ENCODE measurements around the gene ARMH4. TPM values are rescaled to one million over a fixed set of nuclear protein-coding genes. Genes with fewer than 3 reads are reported as not detected.

Gene ARMH4
- total and polyA plus RNA-seq, 10 of the 15 experiments (the other 5 are each of a cell fraction or from before 2014, with no cell fraction given): 0.50 to 0.97 (median 0.60) TPM; not detected in 7

- CTCF ChIA-PET: interaction anchor here (2.7 to 5.4 kb wide), 3 partner anchors 11 to 288 kb away, joined by 9 to 19 read pairs (median 12); partner anchors contain the start of gene TOMM20L
- FAIRE-seq: no peak
- ATAC-seq: no peak
- intact Hi-C loops (cut with micrococcal nuclease; ENCODE audit: unreplicated experiment) (loop anchor here (5.0 kb wide), 1 partner anchor 290 kb away; the partner anchor contains the start of gene TOMM20L), in situ Hi-C loops (cut with MboI) (no loop called here)
- Histone ChIP-seq H3K4me2 (ENCODE audit: control insufficient read depth, insufficient read depth) (no peak overlapping the region), H3K4me1 (ENCODE audit: control insufficient read depth, insufficient read depth, low read length) (no peaks in the 10 kb centered on the region), H4K20me1 (ENCODE audit: control insufficient read depth, insufficient read depth) (no peaks in the 10 kb centered on the region), H3K79me2 (ENCODE audit: control insufficient read depth, insufficient read depth, low read length) (no peaks in the 10 kb centered on the region), H3K36me3 (ENCODE audit: control insufficient read depth in 2 of 2, insufficient read depth in 2 of 2, low read length in 1 of 2) (no peaks in the 10 kb centered on the region), H3K4me3 (no peak overlapping the region), H3K27ac (ENCODE audit: control insufficient read depth, insufficient read depth) (no peak overlapping the region), H3K9me3 (replicated peaks; ENCODE audit: control insufficient read depth, insufficient read depth, low read length) (no peaks in the 10 kb centered on the region), H3K27me3 (replicated peaks in 1 of 2; ENCODE audit: control insufficient read depth in 2 of 2, insufficient read depth in 2 of 2, low read length in 1 of 2) (no peaks in the 10 kb centered on the region; a peak in 1 of 4 replicates), H2AFZ (ENCODE audit: control insufficient read depth, low read depth, low read length) (no peak overlapping the region), H3K9ac (ENCODE audit: control insufficient read depth, insufficient read depth, low read length) (no peak overlapping the region)
- RAD21 ChIA-PET (ENCODE audit: unreplicated experiment): interaction anchor here (1.8 kb wide), 1 partner anchor 289 kb away, joined by 5 read pairs; the partner anchor contains the start of gene TOMM20L
- SMC1A ChIA-PET (ENCODE audit: uncharacterized antibody, unreplicated experiment): interaction anchor here (0.7 to 1.3 kb wide), 2 partner anchors 62 to 1692 kb away, joined by 3 to 4 read pairs; no protein-coding TSS in a partner anchor
- BruUV-seq (replicated peaks): no TSS peak
- DNase-seq (ENCODE audit: low read depth, low spot score): no peak
- TF ChIP-seq ATF7 (IDR thresholded peaks at IDR 0.05; ENCODE audit: low read depth): no peak
- TF ChIP-seq GATAD2B (conservative IDR thresholded peaks at IDR 0.05; ENCODE audit: low read depth): no peak
- no peak for TF ChIP-seq TBL1XR1 (IDR thresholded peaks at IDR 0.05; ENCODE audit: low read depth, low read length)
- TF ChIP-seq PAX5 (IDR thresholded peaks at IDR 0.05; ENCODE audit: borderline replicate concordance, low read depth, low read length): no peak
- TF ChIP-seq RAD51 (IDR thresholded peaks at IDR 0.05): no peak
- no peak for TF ChIP-seq E4F1 (IDR thresholded peaks at IDR 0.05; ENCODE audit: borderline replicate concordance, partially characterized antibody)
- no peak for TF ChIP-seq CBX3 (IDR thresholded peaks at IDR 0.05; ENCODE audit: borderline replicate concordance, low read depth)
- no peak for TF ChIP-seq PBX3 (IDR thresholded peaks at IDR 0.05; ENCODE audit: insufficient replicate concordance, low read depth, low read length)
- no peak for TF ChIP-seq ZSCAN29 (IDR thresholded peaks at IDR 0.05)
- no peak for TF ChIP-seq HDAC6 (IDR thresholded peaks at IDR 0.05; ENCODE audit: unreplicated experiment)
- TF ChIP-seq BACH1 (IDR thresholded peaks at IDR 0.05; ENCODE audit: borderline replicate concordance): no peak
- no peak for TF ChIP-seq MYB (IDR thresholded peaks at IDR 0.05; ENCODE audit: borderline replicate concordance, low read depth, low read length)
- no peak for TF ChIP-seq ATF3 (IDR thresholded peaks at IDR 0.05; ENCODE audit: borderline replicate concordance, extremely low read depth, low read depth, low read length)
- no peak for TF ChIP-seq RAD21 (IDR thresholded peaks at IDR 0.05; ENCODE audit: insufficient read depth, low read depth, low read length)
- no peak for TF ChIP-seq NR2C2 (IDR thresholded peaks at IDR 0.05; ENCODE audit: borderline replicate concordance, control insufficient read depth, insufficient read length, low read depth)
- POLR2A ChIA-PET: interaction anchor here (0.7 kb wide), 1 partner anchor 251 kb away, joined by 3 read pairs; no protein-coding TSS in a partner anchor
- WGBS (ENCODE audit: insufficient coverage, insufficient replicate concordance, low lambda C conversion rate, missing lambda C conversion rate): 0% methylated on average over 1 of the region's 1 CpG
Observed at GRCh38 chr14:58107041-58107440, 45.0 kb downstream of the ARMH4 start.
